Fibroblast of lung (primary cell): Measurements from ENCODE around the gene CTSW. TPM values are rescaled to one million over a fixed set of nuclear protein-coding genes. Genes with fewer than 3 reads are reported as not detected.
A peak's percentile ranks its signal among the peaks of the same experiment; 100 is the strongest.

ENCODE experiments used
- DNase-seq, 2 donors: peaks; one replicate each; pipeline versions ENCODE4 v3.0.0 to v3.0.0-alpha.2; 2010; ENCODE audit warnings: low read depth in 2 of 2
- H2AFZ ChIP-seq: 2 replicates; pipeline ENCODE4 v1.5.1; 2012; ENCODE audit warnings: low read length, control low read depth, inconsistent platforms
- H3K27ac ChIP-seq: 2 replicates; pipeline ENCODE4 v1.5.1; 2011; ENCODE audit warnings: low read length, control low read depth; ENCODE audit not compliant: insufficient read depth
- H3K27me3 ChIP-seq: 2 replicates; pipeline ENCODE4 v1.5.1; 2011; ENCODE audit warnings: mild to moderate bottlenecking, low read length; ENCODE audit not compliant: control insufficient read depth, insufficient read depth
- H3K36me3 ChIP-seq: 2 replicates; pipeline ENCODE4 v1.5.1; 2011; ENCODE audit warnings: low read length; ENCODE audit not compliant: control insufficient read depth, insufficient read depth
- H3K4me1 ChIP-seq: 2 replicates; pipeline ENCODE4 v1.5.1; 2011; ENCODE audit warnings: low read length; ENCODE audit not compliant: control insufficient read depth, insufficient read depth; ENCODE audit errors: extremely low read depth
- H3K4me2 ChIP-seq: 2 replicates; pipeline ENCODE4 v1.5.1; 2011; ENCODE audit warnings: low read length, control low read depth; ENCODE audit not compliant: insufficient read depth; ENCODE audit errors: extremely low read depth
- H3K4me3 ChIP-seq, 4 experiments: fragments of 200-600 bp in 1 of 4; sonication (generic) in 1 of 4; replicated peaks in 1 of 4; 2 replicates each; pipeline ENCODE4 v1.5.1; 2011 to 2016; ENCODE audit warnings: low read length in 4 of 4, low read depth in 3 of 4, mild to moderate bottlenecking in 3 of 4, control low read depth in 2 of 4, inconsistent platforms in 1 of 4, mixed read lengths in 1 of 4; ENCODE audit not compliant: insufficient read depth in 1 of 4; ENCODE audit errors: control extremely low read depth in 1 of 4
- H3K79me2 ChIP-seq: 2 replicates; pipeline ENCODE4 v1.5.1; 2012; ENCODE audit warnings: mild to moderate bottlenecking, low read length, inconsistent platforms; ENCODE audit not compliant: control insufficient read depth, insufficient read depth
- H3K9ac ChIP-seq: 2 replicates; pipeline ENCODE4 v1.5.1; 2011; ENCODE audit warnings: mild to moderate bottlenecking, low read length, control low read depth; ENCODE audit not compliant: insufficient read depth
- H3K9me3 ChIP-seq: 2 replicates; pipeline ENCODE4 v1.5.1; 2012; ENCODE audit warnings: low read depth, low read length; ENCODE audit not compliant: control insufficient read depth, insufficient read depth
- H4K20me1 ChIP-seq: 2 replicates; pipeline ENCODE4 v1.5.1; 2011; ENCODE audit warnings: low read length; ENCODE audit not compliant: control insufficient read depth, insufficient read depth; ENCODE audit errors: extremely low read depth
- EZH2 ChIP-seq: IDR thresholded peaks from 2 replicates; pipeline ENCODE4 v1.5.1; 2012; ENCODE audit warnings: low read length, control low read depth, mild to moderate bottlenecking; ENCODE audit errors: missing control alignments
- polyA plus RNA-seq, 2 donors: library from polyadenylated mRNA; depleted of rRNA in 1 of 2; stranded (reverse) in 1 of 2; unstranded in 1 of 2; fragments of >200 nt; gene quantifications; 2 replicates each; pipeline ENCODE4 v1.2.1, GENCODE V29; 2011 to 2012; ENCODE audit warnings: missing spikeins in 1 of 2
- total RNA-seq: library from RNA; depleted of rRNA; stranded (reverse); fragments of >200 nt; gene quantifications from 2 replicates; pipeline ENCODE4 v1.2.1, GENCODE V29; 2014
- TF ChIP-seq, protein P1 (sequence below), 2 donors: IDR thresholded peaks in 1 of 2; conservative IDR thresholded peaks in 1 of 2; 1 replicate in 1 of 2; 2 replicates in 1 of 2; pipeline ENCODE4 v1.5.1; 2011 to 2012; ENCODE audit warnings: low read length in 2 of 2, control low read depth in 1 of 2, inconsistent platforms in 1 of 2, low read depth in 1 of 2, mild to moderate bottlenecking in 1 of 2

The CTSW gene
- total and polyA plus RNA-seq, 2 donors (not counting 1 experiment from before 2014, with no cell fraction given), result not detected

- H3K36me3 ChIP-seq, result peaks cover 22% of the 10 kb centered on the region
- H3K9me3 ChIP-seq, result no peaks in the 10 kb centered on the region
- no peaks in the 10 kb centered on the region for H3K27me3 ChIP-seq
- peak overlapping the region; percentile 86 for H3K4me2 ChIP-seq
- H2AFZ ChIP-seq, result no peak overlapping the region
- H3K4me3 ChIP-seq, result peak overlapping the region; percentile 68 to 95 (median 76)
- TF ChIP-seq EZH2, result no peak
- TF ChIP-seq, protein P1, sequence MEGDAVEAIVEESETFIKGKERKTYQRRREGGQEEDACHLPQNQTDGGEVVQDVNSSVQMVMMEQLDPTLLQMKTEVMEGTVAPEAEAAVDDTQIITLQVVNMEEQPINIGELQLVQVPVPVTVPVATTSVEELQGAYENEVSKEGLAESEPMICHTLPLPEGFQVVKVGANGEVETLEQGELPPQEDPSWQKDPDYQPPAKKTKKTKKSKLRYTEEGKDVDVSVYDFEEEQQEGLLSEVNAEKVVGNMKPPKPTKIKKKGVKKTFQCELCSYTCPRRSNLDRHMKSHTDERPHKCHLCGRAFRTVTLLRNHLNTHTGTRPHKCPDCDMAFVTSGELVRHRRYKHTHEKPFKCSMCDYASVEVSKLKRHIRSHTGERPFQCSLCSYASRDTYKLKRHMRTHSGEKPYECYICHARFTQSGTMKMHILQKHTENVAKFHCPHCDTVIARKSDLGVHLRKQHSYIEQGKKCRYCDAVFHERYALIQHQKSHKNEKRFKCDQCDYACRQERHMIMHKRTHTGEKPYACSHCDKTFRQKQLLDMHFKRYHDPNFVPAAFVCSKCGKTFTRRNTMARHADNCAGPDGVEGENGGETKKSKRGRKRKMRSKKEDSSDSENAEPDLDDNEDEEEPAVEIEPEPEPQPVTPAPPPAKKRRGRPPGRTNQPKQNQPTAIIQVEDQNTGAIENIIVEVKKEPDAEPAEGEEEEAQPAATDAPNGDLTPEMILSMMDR (conservative IDR thresholded peaks at IDR 0.05 in 1 of 2, IDR thresholded peaks at IDR 0.05 in 1 of 2; ENCODE audit: low read depth in 1 of 2, low read length in 2 of 2), result no peak
- peaks cover 25% of the 10 kb centered on the region for H3K4me1 ChIP-seq
- H3K9ac ChIP-seq, result no peak overlapping the region
- peaks cover 56% of the 10 kb centered on the region for H3K79me2 ChIP-seq
- H3K27ac ChIP-seq, result no peak overlapping the region
- DNase-seq, result no peak
- no peaks in the 10 kb centered on the region for H4K20me1 ChIP-seq
Observed at GRCh38 chr11:65921033-65921555, 41.5 kb downstream of the CTSW start.

- TF ChIP-seq, protein P1 (conservative IDR thresholded peaks at IDR 0.05 in 1 of 2, IDR thresholded peaks at IDR 0.05 in 1 of 2; ENCODE audit: low read depth in 1 of 2, low read length in 2 of 2), result no peak
- TF ChIP-seq EZH2, result no peak
- DNase-seq, result no peak
- no peaks in the 10 kb centered on the region for H3K9me3 ChIP-seq
- H3K27me3 ChIP-seq, result no peaks in the 10 kb centered on the region
- H3K9ac ChIP-seq, result no peak overlapping the region
- H3K79me2 ChIP-seq, result peaks cover 49% of the 10 kb centered on the region
- no peaks in the 10 kb centered on the region for H4K20me1 ChIP-seq
- no peak overlapping the region for H3K27ac ChIP-seq
- H3K4me3 ChIP-seq, result no peak overlapping the region
- H3K4me2 ChIP-seq, result no peak overlapping the region
- no peak overlapping the region for H2AFZ ChIP-seq
- peaks cover 19% of the 10 kb centered on the region for H3K36me3 ChIP-seq
- peaks cover 17% of the 10 kb centered on the region for H3K4me1 ChIP-seq
Observed at GRCh38 chr11:65921876-65922275, 42.2 kb downstream of the CTSW start.

- Histone ChIP-seq H3K79me2 (peaks cover 42% of the 10 kb centered on the region), H3K4me2 (no peak overlapping the region), H3K4me1 (peaks cover 11% of the 10 kb centered on the region), H3K36me3 (peaks cover 14% of the 10 kb centered on the region), H3K27me3 (no peaks in the 10 kb centered on the region), H3K9ac (no peak overlapping the region), H3K27ac (no peak overlapping the region), H4K20me1 (no peaks in the 10 kb centered on the region), H3K4me3 (no peak overlapping the region), H3K9me3 (no peaks in the 10 kb centered on the region), H2AFZ (no peak overlapping the region)
- TF ChIP-seq EZH2, result no peak
- TF ChIP-seq, protein P1 (conservative IDR thresholded peaks at IDR 0.05 in 1 of 2, IDR thresholded peaks at IDR 0.05 in 1 of 2; ENCODE audit: low read depth in 1 of 2, low read length in 2 of 2), result no peak
- no peak for DNase-seq
Observed at GRCh38 chr11:65922565-65922964, 42.9 kb downstream of the CTSW start.
